ENCODE measurements around the gene PDE10A. TPM values are rescaled to one million over a fixed set of nuclear protein-coding genes. Genes with fewer than 3 reads are reported as not detected.
"Not testable (repeated sequence)": the region's sequence is repeated elsewhere in the genome, so short reads cannot be mapped to it uniquely, and the experiment has no call there.

The PDE10A gene
- total RNA-seq, 2 donors from 2014 or later = 0.20 TPM; not detected in 1

DNA sequence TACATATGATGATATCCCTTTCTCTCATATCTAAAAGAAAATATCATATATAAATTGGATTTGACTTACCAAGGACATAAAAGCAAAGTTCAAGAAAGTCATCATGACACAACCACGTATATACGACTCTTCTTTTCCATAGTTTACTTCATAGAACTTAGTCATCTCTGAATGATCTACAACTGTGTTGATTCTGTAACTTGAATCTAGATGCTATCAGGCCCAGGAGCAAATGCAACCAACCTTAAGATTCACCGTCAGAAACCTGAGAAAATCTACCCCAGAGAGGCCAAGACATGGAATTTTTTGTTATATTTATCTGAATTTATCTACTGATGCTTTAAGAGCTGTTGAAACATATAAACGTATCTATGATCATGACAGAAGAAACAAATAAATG, 165.6 kb downstream of the PDE10A start:
- Mint-ChIP-seq H3K36me3 (ENCODE audit: low read depth) (no peaks in the 10 kb centered on the region), H3K4me1 (no peaks in the 10 kb centered on the region), H3K27me3 (no peaks in the 10 kb centered on the region), H3K27ac (no peak overlapping the region), H3K4me3 (no peak overlapping the region)
- DNase-seq (no peak), ATAC-seq (no peak)
- H3K9me3 ChIP-seq (ENCODE audit: control insufficient read depth, low read length, poor library complexity, severe bottlenecking) = no peaks in the 10 kb centered on the region

DNA sequence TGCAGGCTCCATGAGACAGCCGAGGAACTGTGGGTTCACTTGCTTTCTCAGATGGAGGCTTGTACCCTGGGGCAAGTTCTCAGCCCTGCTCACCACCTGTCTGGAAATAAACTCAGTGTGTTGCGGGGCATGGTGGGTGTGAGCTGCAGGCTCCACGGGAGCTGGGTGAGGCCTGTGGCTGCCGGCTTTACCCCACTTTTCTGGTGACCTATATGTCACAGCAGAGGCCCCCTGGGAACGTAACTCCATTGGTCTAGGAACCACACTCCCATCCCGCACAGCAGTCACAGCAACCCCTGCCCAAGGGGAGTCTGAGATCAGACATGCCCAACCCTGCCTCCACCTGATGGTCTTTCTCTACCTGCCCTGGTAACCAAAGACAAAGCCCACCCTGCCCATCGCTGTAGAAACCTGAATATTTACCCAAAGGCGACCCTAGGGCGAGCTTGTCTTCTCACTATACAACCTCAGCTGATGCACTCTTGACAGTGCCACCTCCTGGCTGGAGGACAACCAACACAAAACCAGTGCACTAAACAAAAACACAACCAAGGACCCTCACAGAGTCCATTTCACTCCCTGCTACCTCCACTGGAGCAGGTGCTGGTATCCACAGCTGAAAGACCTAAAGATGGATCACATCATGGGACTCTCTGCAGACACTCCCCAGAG, 174.3 kb downstream of the PDE10A start:
- H3K9me3 ChIP-seq (ENCODE audit: control insufficient read depth, low read length, poor library complexity, severe bottlenecking) = no peaks in the 10 kb centered on the region
- no peak overlapping the region for H3K27ac Mint-ChIP-seq
- no peaks in the 10 kb centered on the region for H3K4me1 Mint-ChIP-seq
- no peak overlapping the region for H3K4me3 Mint-ChIP-seq
- no peaks in the 10 kb centered on the region for H3K36me3 Mint-ChIP-seq (ENCODE audit: low read depth)
- no peaks in the 10 kb centered on the region for H3K27me3 Mint-ChIP-seq
- ATAC-seq = no peak
- DNase-seq = no peak

DNA sequence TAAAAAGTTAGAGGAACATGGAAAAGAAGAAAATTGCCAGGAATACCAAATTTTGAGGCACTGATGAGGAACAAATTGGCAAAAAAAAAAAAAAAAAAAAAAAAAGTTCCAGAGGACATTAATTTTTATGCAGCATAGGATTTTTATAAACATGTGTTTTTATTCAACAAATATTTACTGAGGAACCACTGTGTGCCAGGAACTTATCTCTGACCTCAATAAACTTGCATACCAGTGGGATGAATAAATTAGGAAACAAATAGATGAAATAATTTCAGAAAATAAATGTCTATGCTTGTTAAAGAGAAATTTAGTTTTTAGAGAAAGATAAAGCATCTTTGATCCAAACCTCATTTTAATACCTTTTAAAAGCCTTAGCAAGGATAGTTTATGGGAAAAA, 175.1 kb downstream of the PDE10A start:
- no peak overlapping the region for H3K27ac Mint-ChIP-seq
- ATAC-seq (no peak), DNase-seq (no peak)
- H3K27me3 Mint-ChIP-seq = no peaks in the 10 kb centered on the region
- no peaks in the 10 kb centered on the region for H3K4me1 Mint-ChIP-seq
- H3K36me3 Mint-ChIP-seq (ENCODE audit: low read depth) = no peaks in the 10 kb centered on the region
- no peaks in the 10 kb centered on the region for H3K9me3 ChIP-seq (ENCODE audit: control insufficient read depth, low read length, poor library complexity, severe bottlenecking)
- no peak overlapping the region for H3K4me3 Mint-ChIP-seq

DNA sequence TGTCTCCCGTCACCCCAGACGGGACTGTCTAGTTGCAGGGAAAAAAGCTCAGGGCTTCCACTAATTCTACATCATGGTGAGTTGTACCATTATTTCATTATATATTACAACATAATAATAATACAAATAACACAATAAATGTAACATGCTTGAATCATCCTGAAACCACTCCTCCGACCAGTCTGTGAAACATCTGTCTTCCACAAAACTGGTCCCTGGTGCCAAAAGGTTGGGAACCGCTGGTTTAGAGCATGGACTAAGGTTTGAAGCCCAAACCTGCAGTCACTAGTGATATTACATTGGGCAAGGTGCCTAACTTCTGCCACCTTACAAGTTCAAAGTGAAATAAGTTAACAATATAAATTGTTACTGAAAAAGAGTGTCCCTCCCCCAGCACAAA, 175.7 kb downstream of the PDE10A start:
- Mint-ChIP-seq H3K4me1 (no peaks in the 10 kb centered on the region), H3K27me3 (no peaks in the 10 kb centered on the region), H3K4me3 (no peak overlapping the region), H3K27ac (no peak overlapping the region), H3K36me3 (ENCODE audit: low read depth) (no peaks in the 10 kb centered on the region)
- no peaks in the 10 kb centered on the region for H3K9me3 ChIP-seq (ENCODE audit: control insufficient read depth, low read length, poor library complexity, severe bottlenecking)
- DNase-seq (no peak), ATAC-seq (no peak)

DNA sequence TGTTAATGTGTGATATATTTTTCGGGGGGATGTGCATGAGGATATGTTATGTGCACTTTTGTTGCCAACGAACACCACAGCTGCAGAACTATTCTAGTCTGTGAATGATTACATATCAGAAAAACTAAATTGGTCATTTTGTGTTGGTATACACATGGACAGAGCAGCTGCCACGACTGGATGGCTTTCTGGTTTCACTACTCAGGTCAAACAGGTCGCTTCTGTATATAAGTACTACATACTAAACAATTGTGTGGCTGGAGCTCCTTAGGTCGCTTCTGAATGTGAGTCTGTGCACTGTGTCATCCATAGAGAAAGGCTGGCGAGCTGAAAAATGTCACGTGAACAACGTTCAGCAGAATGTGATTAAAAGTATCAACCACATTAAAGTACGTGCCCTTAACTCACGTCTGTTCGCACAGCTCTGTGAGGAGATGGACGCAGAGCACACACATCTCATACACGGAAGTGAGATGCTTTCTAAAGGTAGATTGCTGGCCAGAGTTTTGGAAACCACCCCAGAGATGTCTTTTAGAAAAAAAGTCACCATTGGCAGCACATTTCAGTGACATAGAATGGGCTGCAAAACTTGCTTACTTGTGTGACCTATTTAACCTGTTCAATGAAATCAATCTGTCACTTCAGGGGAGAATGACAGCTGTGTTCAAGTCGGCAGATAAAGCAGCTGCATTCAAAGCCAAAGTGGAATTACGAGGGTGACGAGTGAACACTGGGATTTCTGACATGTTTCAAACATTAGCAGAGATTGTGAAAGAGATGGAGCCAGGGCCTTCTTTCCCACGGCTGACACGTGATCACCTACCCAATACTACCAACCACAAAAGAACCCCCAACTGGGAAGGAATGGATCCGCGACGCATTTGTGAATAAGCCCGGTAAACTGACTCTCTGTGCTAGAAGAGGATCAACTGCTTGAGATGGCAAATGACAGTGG, 176.6 kb downstream of the PDE10A start:
- ATAC-seq (no peak), DNase-seq (no peak)
- no peaks in the 10 kb centered on the region for H3K9me3 ChIP-seq (ENCODE audit: control insufficient read depth, low read length, poor library complexity, severe bottlenecking)
- H3K4me1 Mint-ChIP-seq = no peaks in the 10 kb centered on the region
- H3K36me3 Mint-ChIP-seq (ENCODE audit: low read depth) = no peaks in the 10 kb centered on the region
- H3K4me3 Mint-ChIP-seq = no peak overlapping the region
- H3K27ac Mint-ChIP-seq = no peak overlapping the region
- no peaks in the 10 kb centered on the region for H3K27me3 Mint-ChIP-seq

DNA sequence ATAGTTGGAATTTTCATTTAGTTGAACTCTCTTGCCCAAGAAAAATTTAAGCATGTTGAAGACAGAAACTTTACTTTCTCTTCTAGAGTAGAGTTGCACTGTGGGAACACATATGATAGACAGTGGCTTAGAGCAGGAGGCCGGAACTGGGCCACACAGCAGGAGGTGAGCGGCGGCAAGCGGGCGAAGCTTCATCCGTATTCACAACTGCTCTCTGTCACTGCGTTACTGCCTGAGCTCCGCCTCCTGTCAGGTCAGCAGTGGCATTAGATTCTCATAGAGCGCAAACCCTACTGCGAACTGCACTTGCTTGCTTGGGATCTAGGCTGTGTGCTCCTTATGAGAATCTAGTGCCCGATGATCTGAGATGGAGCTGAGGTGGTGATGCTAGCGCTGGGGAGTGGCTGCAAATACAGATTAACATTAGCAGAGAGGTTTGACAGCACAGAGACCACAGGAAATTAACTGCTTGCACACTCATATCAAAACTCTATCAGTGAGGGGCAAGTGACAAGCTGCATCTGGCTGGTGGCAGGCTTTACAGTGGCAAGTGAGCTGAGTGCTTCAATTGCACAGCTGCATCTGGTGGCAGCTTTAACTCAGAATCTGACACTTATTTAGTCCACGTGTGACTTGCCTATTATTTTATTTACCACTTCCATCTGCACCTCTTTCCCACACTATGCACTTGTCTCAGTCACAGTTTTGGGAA, 178.7 kb downstream of the PDE10A start:
- no peak overlapping the region for H3K4me3 Mint-ChIP-seq
- DNase-seq (no peak), ATAC-seq (no peak)
- H3K4me1 Mint-ChIP-seq = no peaks in the 10 kb centered on the region
- no peaks in the 10 kb centered on the region for H3K9me3 ChIP-seq (ENCODE audit: control insufficient read depth, low read length, poor library complexity, severe bottlenecking)
- no peaks in the 10 kb centered on the region for H3K27me3 Mint-ChIP-seq
- H3K36me3 Mint-ChIP-seq (ENCODE audit: low read depth) = no peaks in the 10 kb centered on the region
- no peak overlapping the region for H3K27ac Mint-ChIP-seq

DNA sequence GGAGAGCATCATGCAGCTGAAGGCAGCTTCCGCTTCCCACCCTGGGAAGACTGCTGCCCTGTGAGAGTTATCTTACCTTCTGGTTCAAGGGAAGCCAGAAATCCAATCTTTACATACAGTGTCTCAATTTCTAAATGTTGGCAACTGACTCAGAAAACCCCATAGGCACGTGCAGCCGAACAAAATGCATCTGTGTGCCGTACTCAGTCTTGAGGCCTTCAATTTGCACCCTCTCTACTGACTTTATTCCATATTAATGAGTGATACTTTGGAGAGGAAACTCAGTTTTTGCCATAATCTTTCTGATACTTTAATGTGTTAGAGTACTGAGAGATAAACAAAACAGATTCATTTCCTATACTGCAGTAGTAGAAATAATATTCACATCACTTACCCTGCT, 181.1 kb downstream of the PDE10A start:
- no peak overlapping the region for H3K27ac Mint-ChIP-seq
- no peaks in the 10 kb centered on the region for H3K4me1 Mint-ChIP-seq
- no peaks in the 10 kb centered on the region for H3K9me3 ChIP-seq (ENCODE audit: control insufficient read depth, low read length, poor library complexity, severe bottlenecking)
- no peaks in the 10 kb centered on the region for H3K36me3 Mint-ChIP-seq (ENCODE audit: low read depth)
- ATAC-seq = no peak
- no peaks in the 10 kb centered on the region for H3K27me3 Mint-ChIP-seq
- DNase-seq = no peak
- no peak overlapping the region for H3K4me3 Mint-ChIP-seq

DNA sequence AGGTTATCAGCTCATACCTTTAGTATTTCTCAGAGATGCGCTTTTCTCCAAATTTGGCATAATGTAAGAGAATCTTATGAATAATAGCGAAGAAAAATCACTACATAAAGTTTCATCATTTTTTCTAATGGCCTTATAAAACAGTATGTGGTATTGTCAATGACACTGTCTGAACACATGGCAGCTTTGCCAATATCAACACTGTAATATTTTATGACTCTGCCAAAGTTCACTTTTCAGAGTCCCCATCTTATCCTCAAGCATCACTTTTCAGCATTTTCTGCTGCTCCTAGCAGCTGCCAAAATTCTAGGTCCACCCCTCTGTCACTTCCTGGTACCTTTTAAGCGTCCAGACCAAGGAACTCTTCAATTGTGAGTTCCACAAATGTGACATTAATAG, 182.1 kb downstream of the PDE10A start:
- Mint-ChIP-seq H3K4me3 (no peak overlapping the region), H3K27me3 (no peaks in the 10 kb centered on the region), H3K27ac (no peak overlapping the region), H3K4me1 (no peaks in the 10 kb centered on the region), H3K36me3 (ENCODE audit: low read depth) (no peaks in the 10 kb centered on the region)
- no peak for DNase-seq
- no peaks in the 10 kb centered on the region for H3K9me3 ChIP-seq (ENCODE audit: control insufficient read depth, low read length, poor library complexity, severe bottlenecking)
- ATAC-seq = no peak

DNA sequence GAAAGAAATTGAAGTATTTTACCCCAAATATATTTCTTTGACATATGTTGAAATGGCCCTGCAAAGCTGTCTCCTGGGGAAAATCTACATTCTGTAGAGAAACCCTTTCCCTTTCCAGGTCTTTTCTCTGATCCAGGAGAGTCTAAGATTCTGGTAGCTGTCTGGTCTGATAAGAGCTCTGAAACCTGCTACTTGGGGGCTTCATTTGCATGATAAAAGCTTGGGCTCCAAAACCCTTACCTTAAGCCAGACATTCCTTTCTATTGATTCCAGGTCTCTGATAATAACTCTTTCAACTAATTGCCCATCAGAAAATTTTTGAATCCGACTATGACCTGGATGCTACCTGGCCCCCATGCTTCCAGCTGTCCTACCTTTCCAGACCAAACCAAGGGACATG, 184.5 kb downstream of the PDE10A start:
- H3K9me3 ChIP-seq (ENCODE audit: control insufficient read depth, low read length, poor library complexity, severe bottlenecking) = no peaks in the 10 kb centered on the region
- H3K36me3 Mint-ChIP-seq (ENCODE audit: low read depth) = no peaks in the 10 kb centered on the region
- ATAC-seq (no peak), DNase-seq (no peak)
- no peaks in the 10 kb centered on the region for H3K27me3 Mint-ChIP-seq
- no peak overlapping the region for H3K27ac Mint-ChIP-seq
- H3K4me1 Mint-ChIP-seq = no peaks in the 10 kb centered on the region
- H3K4me3 Mint-ChIP-seq = no peak overlapping the region

DNA sequence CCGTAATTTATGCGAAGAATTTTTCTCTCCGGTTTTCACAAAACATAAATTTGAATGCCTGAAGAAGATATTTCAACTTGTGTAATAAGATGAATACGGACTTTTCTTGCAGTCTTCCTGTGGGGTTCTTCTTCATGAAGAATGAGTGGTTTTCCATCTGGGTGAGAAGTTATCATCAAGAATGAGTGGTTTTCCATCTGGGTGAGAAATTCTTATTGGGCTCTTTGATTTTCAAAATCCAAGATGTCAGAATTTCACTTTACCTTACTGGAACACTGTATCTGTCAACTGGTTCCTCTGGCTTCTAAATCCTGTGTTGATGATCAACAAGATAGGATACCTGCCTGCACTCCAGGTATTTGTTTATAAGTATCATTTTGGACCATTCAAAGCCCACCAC, 193.6 kb downstream of the PDE10A start:
- Mint-ChIP-seq H3K4me3 (no peak overlapping the region), H3K27ac (no peak overlapping the region), H3K27me3 (no peaks in the 10 kb centered on the region), H3K4me1 (no peaks in the 10 kb centered on the region), H3K36me3 (ENCODE audit: low read depth) (no peaks in the 10 kb centered on the region)
- ATAC-seq (no peak), DNase-seq (no peak)
- no peaks in the 10 kb centered on the region for H3K9me3 ChIP-seq (ENCODE audit: control insufficient read depth, low read length, poor library complexity, severe bottlenecking)

DNA sequence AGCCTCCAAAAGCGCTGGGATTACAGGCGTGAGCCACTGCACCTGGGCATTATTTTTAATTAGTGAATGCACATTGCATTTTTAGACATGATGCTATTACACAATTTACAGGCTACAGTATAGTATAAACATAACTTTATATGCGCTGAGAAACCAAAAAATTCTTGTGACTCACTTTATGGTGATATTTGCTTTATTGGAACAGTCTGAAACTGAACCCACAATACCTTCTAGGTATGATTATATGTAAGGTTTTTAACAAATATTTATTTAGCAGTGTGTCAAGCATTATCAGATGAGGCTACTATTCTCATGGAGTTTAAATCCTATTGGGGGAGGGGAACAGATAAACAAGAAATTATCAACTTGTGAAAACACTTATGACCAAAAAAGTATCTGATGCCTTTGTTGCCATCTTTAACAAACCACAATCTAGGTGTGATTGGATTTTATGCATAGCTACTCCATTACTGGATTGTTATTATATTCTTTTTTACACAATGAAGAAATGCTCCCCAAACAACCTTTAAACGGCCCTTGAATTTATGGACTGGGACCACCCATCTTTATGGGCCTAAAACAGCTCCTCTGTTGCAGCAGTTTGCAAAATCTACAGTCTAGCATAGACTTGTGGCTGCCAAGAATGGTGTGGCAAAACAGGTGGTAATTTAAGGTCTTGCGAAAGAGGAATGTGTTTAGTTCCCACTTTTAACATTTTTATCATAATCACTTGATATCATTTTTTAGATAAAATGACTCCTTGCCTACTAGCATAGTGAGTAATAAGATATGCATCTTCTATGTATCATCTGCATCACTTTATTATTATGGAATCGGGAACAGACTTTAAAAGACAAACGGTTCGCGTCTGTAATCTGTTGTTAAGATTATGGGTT, 194.5 kb downstream of the PDE10A start:
- no peak overlapping the region for H3K27ac Mint-ChIP-seq
- H3K36me3 Mint-ChIP-seq (ENCODE audit: low read depth) = no peaks in the 10 kb centered on the region
- H3K9me3 ChIP-seq (ENCODE audit: control insufficient read depth, low read length, poor library complexity, severe bottlenecking) = no peaks in the 10 kb centered on the region
- DNase-seq = no peak
- no peaks in the 10 kb centered on the region for H3K27me3 Mint-ChIP-seq
- no peak overlapping the region for H3K4me3 Mint-ChIP-seq
- no peaks in the 10 kb centered on the region for H3K4me1 Mint-ChIP-seq
- ATAC-seq = no peak

DNA sequence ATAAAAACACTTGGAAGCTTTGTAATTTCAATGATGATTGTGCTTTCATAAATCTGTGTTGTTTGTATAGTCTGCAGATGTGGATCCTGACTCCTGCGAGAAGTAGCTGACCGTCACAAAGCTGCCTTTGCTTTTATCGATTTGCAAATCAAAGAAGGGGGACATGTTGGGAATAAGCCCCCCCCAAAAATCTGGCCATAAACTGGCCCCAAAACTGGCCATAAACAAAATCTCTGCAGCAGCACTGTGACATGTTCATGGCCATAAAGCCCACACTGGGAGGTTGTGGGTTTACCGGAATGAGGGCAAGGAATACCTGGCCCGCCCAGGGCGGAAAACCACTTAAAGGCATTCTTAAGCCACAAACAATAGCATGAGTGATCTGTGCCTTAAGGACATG, 199.5 kb downstream of the PDE10A start:
- H3K27me3 Mint-ChIP-seq; H3K36me3 Mint-ChIP-seq (ENCODE audit: low read depth); H3K9me3 ChIP-seq (ENCODE audit: control insufficient read depth, low read length, poor library complexity, severe bottlenecking); DNase-seq; H3K4me1 Mint-ChIP-seq; H3K27ac Mint-ChIP-seq; ATAC-seq; H3K4me3 Mint-ChIP-seq: not testable (repeated sequence)
